ENCODE data around the gene ORM1.

GRCh38 chr9:114313186-114313585 lies 9.7 kb upstream of the ORM1 start:
- TF ChIP-seq CTCF (IDR thresholded peaks at IDR 0.05; ENCODE audit: low read length) (no peak), EZH2 (IDR thresholded peaks at IDR 0.05; ENCODE audit: borderline replicate concordance, low read length) (no peak)

All from OCI-LY1 (cell line).